SW 1271 (cell line): ENCODE measurements around the gene CACNA2D3.
"Not testable (repeated sequence)": the region's sequence is repeated elsewhere in the genome, so short reads cannot be mapped to it uniquely, and the experiment has no call there.

ENCODE experiments used
- DNase-seq, 2 experiments: peaks; one replicate each; lab custom pipeline; 2025; lab: John Stamatoyannopoulos, UW

Gene CACNA2D3

DNA sequence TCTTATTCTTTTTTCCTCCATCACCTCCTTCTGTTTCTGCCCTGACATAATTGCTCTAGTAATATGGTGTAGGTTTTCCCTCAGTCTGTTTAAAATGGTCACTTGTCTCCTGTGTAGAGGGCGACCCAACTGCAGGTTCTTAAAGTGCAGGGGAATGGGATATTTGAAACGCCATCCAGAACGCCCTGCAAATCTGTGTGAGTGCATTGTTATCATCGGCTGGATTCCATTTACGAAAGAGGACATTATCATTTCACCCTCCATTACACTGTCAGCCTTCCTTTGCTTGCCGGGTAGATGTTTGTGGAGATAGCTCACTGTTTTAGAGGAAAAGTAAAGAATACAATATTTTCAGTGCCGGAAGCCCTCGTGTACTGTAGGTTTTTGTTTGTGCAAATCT lies 451.5 kb downstream of the CACNA2D3 start:
- DNase-seq, result no peak

DNA sequence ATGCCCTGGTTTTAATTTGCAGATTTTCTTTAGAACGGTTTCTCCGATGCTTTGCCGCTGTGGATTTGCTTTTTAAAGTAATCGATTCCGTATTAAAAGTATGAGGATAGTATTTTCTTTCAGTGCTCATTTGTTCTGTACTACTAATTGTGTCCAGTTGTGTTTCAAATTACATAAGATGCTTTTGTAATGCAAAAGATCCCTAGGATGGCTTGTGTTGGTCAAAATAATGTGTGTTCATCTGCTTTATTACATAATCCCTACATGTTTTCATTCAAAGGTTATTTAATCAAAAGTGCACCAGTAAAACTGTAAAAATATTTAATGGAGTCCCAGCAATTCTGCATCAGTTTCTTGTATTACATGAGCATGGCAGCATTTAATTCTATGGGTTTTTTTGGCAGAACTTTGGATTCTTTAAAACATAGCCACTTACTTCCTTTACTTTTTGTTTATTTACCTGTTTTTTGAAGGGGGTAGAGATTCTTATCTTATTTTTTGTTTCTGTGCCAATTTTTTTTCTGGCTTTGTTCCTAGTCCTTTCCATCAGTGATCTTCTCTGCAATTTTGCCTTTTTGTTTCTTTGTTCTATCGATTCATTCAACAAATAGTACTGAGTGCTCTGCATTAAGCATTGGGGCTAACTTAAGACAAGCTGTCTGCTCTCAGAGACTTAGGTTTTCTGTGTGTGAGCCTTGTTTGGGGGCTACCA lies 452.7 kb downstream of the CACNA2D3 start:
- DNase-seq, result no peak

DNA sequence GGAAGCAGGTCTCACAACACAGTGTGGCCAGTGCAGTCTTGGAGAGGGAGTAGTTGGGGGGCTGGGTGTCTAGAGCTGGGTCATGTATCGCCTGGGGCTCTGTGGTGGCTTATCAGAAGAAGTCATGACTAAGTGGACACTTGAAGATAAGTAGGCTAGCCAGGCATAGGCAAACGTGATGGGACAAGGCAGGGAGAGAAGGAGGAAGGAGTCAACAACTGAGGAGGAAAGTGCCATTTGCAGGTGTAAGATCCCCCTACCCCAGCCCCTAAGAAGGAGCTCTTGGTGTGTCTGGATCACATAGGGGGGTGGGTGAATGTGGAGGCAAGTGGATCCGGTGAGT lies 453.2 kb downstream of the CACNA2D3 start:
- no peak for DNase-seq

DNA sequence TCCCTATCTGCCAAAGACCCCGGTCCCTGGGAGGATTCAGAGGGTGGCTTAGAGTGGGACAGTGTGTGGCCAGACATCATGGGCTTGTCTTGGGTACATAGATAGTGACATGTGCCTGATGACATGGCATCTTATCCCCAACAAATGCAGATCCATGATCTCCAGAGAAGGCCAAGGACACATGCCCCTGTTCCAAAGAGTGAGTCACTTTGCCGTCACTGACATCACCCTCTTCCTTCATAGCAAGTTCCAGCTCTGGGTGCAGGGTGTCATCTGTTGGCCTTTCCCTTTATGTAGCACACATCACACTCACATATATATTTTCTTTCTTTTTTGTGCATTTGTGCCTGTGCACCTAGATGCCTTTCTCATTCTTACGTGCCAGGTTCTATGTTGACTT lies 455.0 kb downstream of the CACNA2D3 start:
- no peak for DNase-seq

- DNase-seq, result no peak
These were observed 456.1 kb downstream of the CACNA2D3 start for GRCh38 chr3:54578417-54578816.

- DNase-seq, result no peak
These were observed 458.1 kb downstream of the CACNA2D3 start for GRCh38 chr3:54580453-54580852.

DNA sequence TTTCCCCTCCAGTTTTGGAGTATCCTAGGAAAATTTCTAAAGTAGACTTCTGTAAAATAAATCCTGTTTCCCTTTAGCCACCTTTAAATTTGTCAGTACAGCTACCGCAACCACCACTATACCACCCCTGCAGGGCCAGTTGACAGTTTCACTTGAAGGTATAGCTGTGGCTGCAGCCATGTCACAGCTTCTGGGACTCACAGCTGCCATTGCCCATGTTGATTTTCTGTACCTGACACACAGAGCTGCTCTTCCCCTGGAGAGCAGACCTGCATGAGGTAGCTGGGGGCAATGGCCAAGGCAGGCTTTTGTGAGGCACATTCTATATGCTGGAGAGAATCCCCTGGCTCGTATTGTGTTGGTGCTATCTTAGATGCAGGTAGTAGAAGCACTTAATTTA lies 460.1 kb downstream of the CACNA2D3 start:
- no peak for DNase-seq

DNA sequence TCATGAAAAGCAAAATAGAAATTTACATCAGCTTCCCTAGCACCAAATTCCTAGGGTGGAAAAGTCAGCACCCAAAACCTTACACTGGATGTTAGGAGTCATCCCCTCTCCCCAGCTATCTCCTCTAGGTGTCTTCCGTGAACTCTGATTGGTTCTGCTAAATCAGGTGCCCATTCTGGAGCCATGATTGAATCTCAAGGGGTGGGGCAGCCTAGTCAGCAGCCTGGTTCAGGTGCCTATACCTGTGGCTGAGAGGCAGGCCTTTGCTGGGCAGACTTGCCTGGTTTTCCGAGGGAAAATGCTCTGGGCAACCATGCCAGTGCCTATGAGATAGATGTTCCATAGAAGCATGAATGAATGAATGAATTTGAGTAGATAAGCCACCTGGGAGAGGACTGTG lies 468.8 kb downstream of the CACNA2D3 start:
- no peak for DNase-seq

DNA sequence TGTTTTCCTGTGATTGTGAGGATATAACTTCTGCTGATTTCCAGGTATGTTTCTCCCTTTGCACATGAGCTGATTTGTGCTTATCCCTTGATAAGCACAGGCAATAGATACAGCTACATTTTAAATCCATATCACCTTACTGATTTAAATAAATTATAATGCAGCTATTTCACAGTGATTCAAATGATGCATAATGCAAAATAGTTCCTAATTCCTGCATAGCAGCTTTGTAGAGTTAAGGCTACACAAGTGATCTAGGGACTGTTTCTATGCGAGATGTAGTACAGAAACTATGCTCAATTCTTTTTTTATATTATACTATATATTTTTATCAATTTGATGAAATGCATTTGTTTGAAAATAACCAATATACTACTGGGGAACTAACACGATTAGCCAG lies 471.3 kb downstream of the CACNA2D3 start:
- no peak for DNase-seq

- no peak for DNase-seq
These were observed 473.7 kb downstream of the CACNA2D3 start for GRCh38 chr3:54596087-54596486.

GRCh38 chr3:54599716-54600115 lies 477.4 kb downstream of the CACNA2D3 start:
- no peak for DNase-seq

- DNase-seq, result no peak
These were observed 478.3 kb downstream of the CACNA2D3 start for GRCh38 chr3:54600441-54601204.

DNA sequence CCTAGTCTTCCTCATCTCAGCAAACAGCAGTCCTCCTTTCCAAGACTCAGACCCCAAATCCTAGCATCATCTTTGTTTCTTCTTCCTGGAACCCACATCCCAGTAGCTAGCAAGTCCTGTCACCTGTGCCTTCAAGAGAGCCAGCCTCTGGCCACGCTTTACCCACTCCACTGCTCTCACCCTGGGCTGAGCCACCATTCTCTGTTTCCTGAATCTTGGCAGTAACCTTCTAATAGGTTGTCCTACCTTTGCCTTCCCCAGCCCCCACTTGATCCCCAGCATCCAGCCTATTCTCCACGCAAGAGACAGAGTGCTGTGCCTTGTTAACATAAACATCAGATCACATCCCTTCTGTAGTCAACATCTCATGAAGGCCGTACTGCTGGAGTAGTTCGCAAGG lies 482.1 kb downstream of the CACNA2D3 start:
- DNase-seq, result no peak

- no peak for DNase-seq
These were observed 485.7 kb downstream of the CACNA2D3 start for GRCh38 chr3:54608041-54608440.

DNA sequence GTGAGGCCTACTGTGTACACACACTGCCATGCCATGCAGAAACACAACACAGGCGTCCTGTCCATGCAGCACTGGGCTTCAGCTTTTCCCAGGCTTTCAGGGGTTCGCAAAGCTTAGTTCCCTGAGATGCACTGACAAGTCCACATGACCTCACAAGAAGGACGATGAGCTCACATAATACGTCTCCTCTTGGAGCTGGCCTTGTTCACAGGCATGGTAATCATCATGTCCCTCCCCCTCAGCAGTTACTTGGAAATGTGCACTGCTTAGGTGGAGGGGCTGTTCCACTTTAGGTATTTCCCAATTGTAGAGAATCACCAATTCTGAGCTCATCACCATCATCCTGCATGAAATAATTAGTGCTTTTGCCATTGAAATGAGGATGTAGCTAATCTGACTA lies 496.7 kb downstream of the CACNA2D3 start:
- DNase-seq, result no peak

DNA sequence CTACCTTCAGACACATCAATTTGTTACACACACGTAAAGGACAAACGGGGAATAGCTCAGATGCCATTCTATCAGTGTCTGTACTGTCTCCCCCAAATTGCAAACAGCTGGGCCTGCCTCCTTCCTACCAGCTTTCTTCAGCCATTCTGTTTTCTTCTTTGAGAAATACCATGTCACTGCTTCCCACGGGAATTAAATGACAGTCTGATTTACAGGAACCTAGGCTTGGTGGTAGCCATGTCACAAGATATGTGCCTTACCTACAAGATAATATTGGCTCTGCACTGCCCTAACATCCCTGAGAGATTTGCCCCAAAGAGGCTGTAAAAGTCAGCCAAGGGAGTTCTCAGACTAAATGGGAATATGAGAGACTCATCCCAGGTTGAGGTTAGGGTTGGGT lies 497.2 kb downstream of the CACNA2D3 start:
- no peak for DNase-seq

GRCh38 chr3:54621184-54621583 lies 498.8 kb downstream of the CACNA2D3 start:
- DNase-seq, result no peak

- DNase-seq, result no peak
These were observed 500.3 kb downstream of the CACNA2D3 start for GRCh38 chr3:54622678-54623077.

DNA sequence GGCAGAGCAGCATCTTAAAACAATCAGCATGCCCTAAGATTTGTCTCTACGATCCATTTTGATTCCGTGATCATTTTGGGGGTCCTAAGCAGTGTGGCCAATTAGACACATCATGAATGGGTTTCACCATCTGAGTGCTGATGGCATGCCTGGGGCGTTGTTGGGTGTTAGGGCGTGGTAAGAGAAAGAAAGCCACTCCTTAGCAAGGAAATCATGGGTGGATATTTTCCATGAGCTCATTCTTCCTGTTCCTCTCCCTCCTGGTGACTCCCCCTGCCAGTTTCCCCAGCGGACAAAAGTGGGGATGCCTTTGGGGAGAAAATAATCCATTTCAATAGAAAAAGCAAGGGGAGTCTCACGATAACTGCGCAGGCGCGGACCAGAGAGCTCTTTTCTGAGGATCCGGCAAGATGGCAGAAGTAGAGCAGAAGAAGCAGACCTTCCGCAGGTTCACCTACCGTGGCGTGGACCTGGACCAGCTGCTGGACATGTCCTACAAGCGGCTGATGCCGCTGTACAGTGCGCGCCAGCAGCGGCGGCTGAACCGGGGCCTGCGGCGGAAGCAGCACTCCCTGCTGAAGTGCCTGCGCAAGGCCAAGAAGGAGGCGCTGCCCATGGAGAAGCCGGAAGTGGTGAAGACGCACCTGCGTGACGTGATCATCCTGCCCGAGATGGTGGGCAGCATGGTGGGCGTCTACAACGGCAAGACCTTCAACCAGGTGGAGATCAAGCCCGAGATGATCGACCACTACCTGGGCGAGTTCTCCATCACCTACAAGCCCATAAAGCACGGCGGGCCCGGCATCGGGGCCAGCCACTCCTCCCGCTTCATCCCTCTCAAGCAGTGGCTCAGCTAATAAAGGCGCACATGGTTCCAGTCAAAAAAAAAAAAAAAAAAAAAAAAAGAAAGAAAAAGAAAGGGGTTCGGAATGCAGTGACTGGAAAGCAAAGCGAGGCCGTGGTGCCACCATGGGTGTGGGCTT lies 503.7 kb downstream of the CACNA2D3 start:
- no peak for DNase-seq

DNA sequence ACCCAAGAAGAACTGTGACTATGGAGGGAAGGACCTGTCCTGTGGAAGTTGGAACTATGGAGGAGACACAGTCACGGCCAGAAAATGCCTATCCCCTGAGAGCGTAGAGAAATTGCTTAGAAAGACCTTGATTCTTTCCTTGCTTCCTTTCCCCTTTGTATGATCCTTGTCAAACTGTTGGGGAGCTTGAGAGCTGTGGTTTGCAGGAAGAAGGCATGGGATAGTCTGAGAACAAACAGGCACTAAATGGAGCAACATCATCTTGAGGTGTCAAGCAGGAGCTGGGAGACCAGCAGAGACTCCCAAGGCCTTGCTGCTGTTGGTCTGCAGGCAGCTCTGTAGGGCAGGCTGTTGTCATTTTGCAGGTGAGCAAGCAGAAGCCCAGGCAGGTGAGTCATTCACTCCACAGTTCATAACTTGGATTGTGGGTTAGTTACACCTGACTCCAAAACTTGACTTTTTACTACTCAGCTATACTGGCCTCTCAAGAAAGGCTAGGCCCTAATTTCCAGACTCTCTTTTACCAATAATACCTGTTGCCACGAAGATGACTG lies 506.6 kb downstream of the CACNA2D3 start:
- DNase-seq, result no peak

DNA sequence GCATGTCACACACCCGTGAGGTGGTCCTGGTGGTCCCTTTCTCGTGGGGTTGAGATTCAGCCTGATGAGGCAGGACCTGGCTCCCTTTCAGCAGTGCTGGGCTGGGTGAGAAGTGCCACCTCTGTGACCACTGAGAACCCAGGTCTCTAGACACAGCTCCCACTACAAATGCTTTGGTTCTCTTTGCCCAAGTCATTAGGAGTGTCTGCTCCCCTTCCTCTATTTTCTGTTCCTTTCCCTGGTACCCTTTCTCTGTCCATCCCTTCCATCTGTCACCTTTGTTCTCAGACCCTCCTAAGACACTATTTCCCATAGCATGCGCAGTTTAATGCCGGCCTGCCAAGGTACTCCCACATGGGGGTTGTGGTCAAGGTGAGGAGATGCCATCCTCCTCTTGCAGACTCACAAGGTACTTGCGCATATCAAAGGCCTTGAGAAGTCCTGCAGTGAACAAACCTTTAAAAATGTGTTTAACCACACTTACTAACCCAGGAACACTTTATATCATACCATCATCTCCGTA lies 507.8 kb downstream of the CACNA2D3 start:
- DNase-seq, result no peak

DNA sequence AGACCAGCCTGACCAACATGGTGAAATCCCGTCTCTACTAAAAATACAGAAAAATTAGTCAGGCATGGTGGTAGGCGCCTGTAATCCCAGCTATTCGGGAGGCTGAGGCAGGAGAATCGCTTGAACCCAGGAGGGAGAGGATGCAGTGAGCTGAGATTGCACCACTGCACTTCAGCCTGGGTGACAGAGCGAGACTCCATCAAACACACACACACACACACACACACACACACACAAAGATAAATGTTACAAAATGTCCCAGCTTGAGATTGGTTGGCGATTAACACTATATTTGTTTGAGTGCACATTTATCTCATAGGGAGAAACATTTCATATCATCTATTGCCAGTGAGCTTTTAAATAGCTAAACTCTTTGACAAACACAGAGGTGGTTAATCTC lies 508.6 kb downstream of the CACNA2D3 start:
- DNase-seq, result not testable (repeated sequence)
